ENCODE measurements around the gene TEKT5. TPM values are rescaled to one million over a fixed set of nuclear protein-coding genes. Genes with fewer than 3 reads are reported as not detected.

Gene TEKT5
- total and polyA plus RNA-seq, 9 of the 15 experiments (the other 6 are each of a cell fraction or from before 2014, with no cell fraction given), result 0.10 to 0.19 TPM; not detected in 7

DNA sequence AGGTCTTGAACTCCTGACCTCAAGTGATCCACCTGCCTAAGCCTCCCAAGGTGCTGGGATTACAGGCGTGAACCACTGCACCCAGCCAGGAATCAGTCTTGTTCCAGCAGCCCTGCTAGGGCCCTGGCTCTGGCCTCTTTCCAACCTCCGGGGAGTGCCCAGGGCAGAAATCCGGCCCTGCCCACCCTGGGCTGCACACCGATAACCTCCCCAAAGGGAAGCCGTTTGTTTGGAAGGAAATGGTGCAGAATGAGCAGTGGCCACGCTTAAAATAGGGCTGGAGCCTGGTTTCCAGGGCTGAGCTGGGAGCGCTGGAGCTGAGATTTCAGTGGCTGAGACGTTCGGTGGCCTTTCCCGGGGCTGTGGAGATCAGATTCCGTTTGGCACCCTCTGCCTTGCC is 96.6 kb downstream of the TEKT5 start:
- FAIRE-seq, result no peak
- intact Hi-C loops (cut with micrococcal nuclease), result no loop called here
- H3K4me3 ChIP-seq, result no peak overlapping the region

DNA sequence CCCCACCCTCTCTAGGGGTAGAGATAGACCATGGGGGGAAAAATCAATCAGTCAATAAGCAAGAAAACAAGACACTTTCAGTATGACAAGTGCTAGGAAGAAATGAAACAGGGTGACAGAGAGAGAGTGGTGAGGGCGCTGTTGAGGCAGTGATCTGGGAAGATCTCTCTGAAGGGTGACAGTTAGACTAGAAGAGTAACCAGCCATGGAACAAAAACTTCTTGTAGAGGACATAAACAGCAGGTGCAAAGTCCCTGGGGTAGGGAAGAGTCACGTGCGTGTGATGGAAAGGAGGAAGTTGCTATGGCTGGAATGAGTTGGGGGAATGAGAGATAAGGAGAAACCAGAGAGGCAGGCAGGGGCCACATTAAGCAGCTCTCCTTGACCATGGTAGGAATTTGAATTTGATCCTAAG is 97.5 kb downstream of the TEKT5 start:
- Histone ChIP-seq H3K79me2 (ENCODE audit: control insufficient read depth, insufficient read depth, low read length) (no peaks in the 10 kb centered on the region), H3K27ac (ENCODE audit: extremely low read depth, low read depth, low read length) (no peak overlapping the region), H3K9me1 (ENCODE audit: control insufficient read depth, insufficient read depth, low read length) (no peaks in the 10 kb centered on the region), H3K4me2 (ENCODE audit: insufficient read depth, low read length) (no peak overlapping the region), H4K20me1 (replicated peaks; ENCODE audit: control insufficient read depth, insufficient read depth, low read length) (0 out of 2 replicates have a peak, but pooled peaks cover 9% of the 10 kb centered on the region), H3K9me3 (replicated peaks; ENCODE audit: control insufficient read depth, insufficient read depth, low read depth, low read length) (no peaks in the 10 kb centered on the region), H2AFZ (ENCODE audit: low read depth, low read length) (no peak overlapping the region), H3K9ac (ENCODE audit: insufficient read depth in 1 of 2, low read depth in 2 of 2, low read length in 2 of 2) (no peak overlapping the region), H3K4me1 (replicated peaks in 1 of 2; ENCODE audit: control insufficient read depth in 2 of 2, insufficient read depth in 2 of 2, low read length in 2 of 2) (no peaks in the 10 kb centered on the region), H3K27me3 (ENCODE audit: control insufficient read depth in 2 of 2, insufficient read depth in 2 of 2, low read length in 2 of 2) (peaks cover 22 to 71% of the 10 kb centered on the region in 2 experiments), H3K4me3 (no peak overlapping the region), H3K36me3 (ENCODE audit: control insufficient read depth, insufficient read depth, low read length) (no peaks in the 10 kb centered on the region)
- WGBS (ENCODE audit: insufficient coverage, low coverage, missing lambda C conversion rate), result 3% methylated on average over 3 of the region's 3 CpGs
- CTCF ChIA-PET (ENCODE audit: low intra/inter-chr PET ratio), result no interaction called here
- intact Hi-C loops (cut with micrococcal nuclease), result no loop called here
- FAIRE-seq, result no peak
- ATAC-seq, result no peak
- DNase-seq (ENCODE audit: extremely low read depth in 1 of 4, low spot score in 3 of 4), result no peak
- in situ Hi-C loops (cut with MboI), result no loop called here
- POLR2A ChIA-PET, result no interaction called here
- BruUV-seq (replicated peaks), result no TSS peak
- TF ChIP-seq TAL1 (IDR thresholded peaks at IDR 0.05) (no peak), ZNF311 (CRISPR knock-in tag; IDR thresholded peaks at IDR 0.05) (no peak)
- TF ChIP-seq, protein P1, sequence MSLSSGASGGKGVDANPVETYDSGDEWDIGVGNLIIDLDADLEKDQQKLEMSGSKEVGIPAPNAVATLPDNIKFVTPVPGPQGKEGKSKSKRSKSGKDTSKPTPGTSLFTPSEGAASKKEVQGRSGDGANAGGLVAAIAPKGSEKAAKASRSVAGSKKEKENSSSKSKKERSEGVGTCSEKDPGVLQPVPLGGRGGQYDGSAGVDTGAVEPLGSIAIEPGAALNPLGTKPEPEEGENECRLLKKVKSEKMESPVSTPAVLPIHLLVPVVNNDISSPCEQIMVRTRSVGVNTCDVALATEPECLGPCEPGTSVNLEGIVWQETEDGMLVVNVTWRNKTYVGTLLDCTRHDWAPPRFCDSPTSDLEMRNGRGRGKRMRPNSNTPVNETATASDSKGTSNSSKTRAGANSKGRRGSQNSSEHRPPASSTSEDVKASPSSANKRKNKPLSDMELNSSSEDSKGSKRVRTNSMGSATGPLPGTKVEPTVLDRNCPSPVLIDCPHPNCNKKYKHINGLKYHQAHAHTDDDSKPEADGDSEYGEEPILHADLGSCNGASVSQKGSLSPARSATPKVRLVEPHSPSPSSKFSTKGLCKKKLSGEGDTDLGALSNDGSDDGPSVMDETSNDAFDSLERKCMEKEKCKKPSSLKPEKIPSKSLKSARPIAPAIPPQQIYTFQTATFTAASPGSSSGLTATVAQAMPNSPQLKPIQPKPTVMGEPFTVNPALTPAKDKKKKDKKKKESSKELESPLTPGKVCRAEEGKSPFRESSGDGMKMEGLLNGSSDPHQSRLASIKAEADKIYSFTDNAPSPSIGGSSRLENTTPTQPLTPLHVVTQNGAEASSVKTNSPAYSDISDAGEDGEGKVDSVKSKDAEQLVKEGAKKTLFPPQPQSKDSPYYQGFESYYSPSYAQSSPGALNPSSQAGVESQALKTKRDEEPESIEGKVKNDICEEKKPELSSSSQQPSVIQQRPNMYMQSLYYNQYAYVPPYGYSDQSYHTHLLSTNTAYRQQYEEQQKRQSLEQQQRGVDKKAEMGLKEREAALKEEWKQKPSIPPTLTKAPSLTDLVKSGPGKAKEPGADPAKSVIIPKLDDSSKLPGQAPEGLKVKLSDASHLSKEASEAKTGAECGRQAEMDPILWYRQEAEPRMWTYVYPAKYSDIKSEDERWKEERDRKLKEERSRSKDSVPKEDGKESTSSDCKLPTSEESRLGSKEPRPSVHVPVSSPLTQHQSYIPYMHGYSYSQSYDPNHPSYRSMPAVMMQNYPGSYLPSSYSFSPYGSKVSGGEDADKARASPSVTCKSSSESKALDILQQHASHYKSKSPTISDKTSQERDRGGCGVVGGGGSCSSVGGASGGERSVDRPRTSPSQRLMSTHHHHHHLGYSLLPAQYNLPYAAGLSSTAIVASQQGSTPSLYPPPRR (CRISPR knock-in tag; IDR thresholded peaks at IDR 0.05; ENCODE audit: borderline replicate concordance), result no peak

More for the DNA sequence above, 96.6 kb downstream of the TEKT5 start:
- Histone ChIP-seq H3K36me3 (ENCODE audit: control insufficient read depth, insufficient read depth, low read length) (no peaks in the 10 kb centered on the region), H4K20me1 (replicated peaks; ENCODE audit: control insufficient read depth, insufficient read depth, low read length) (0 out of 2 replicates have a peak, but pooled peaks cover 9% of the 10 kb centered on the region), H3K9me3 (replicated peaks; ENCODE audit: control insufficient read depth, insufficient read depth, low read depth, low read length) (no peaks in the 10 kb centered on the region), H3K9me1 (ENCODE audit: control insufficient read depth, insufficient read depth, low read length) (no peaks in the 10 kb centered on the region), H3K79me2 (ENCODE audit: control insufficient read depth, insufficient read depth, low read length) (no peaks in the 10 kb centered on the region), H2AFZ (ENCODE audit: low read depth, low read length) (no peak overlapping the region), H3K9ac (ENCODE audit: insufficient read depth in 1 of 2, low read depth in 2 of 2, low read length in 2 of 2) (no peak overlapping the region), H3K4me2 (ENCODE audit: insufficient read depth, low read length) (no peak overlapping the region), H3K27me3 (ENCODE audit: control insufficient read depth in 2 of 2, insufficient read depth in 2 of 2, low read length in 2 of 2) (peaks cover 17 to 77% of the 10 kb centered on the region in 2 experiments), H3K27ac (ENCODE audit: extremely low read depth, low read depth, low read length) (no peak overlapping the region), H3K4me1 (replicated peaks in 1 of 2; ENCODE audit: control insufficient read depth in 2 of 2, insufficient read depth in 2 of 2, low read length in 2 of 2) (no peaks in the 10 kb centered on the region)
- no TSS peak for BruUV-seq (replicated peaks)
- DNase-seq (ENCODE audit: extremely low read depth in 1 of 4, low spot score in 3 of 4) (no peak), ATAC-seq (no peak)
- in situ Hi-C loops (cut with MboI), result no loop called here
- TF ChIP-seq CEBPB (tag; IDR thresholded peaks at IDR 0.05) (no peak), WHSC1 (IDR thresholded peaks at IDR 0.05; ENCODE audit: low read length) (no peak), GTF2F1 (IDR thresholded peaks at IDR 0.05; ENCODE audit: low read depth, low read length) (no peak), CCAR2 (IDR thresholded peaks at IDR 0.05; ENCODE audit: low read depth, low read length) (no peak), MECOM (CRISPR knock-in tag; IDR thresholded peaks at IDR 0.05) (no peak)
- WGBS (ENCODE audit: insufficient coverage, low coverage, missing lambda C conversion rate), result 3% methylated on average over 11 of the region's 11 CpGs
- ChIA-PET POLR2A (interaction anchor here (0.6 kb wide), 1 partner anchor 34 kb away, joined by 4 read pairs; no protein-coding TSS in a partner anchor), CTCF (ENCODE audit: low intra/inter-chr PET ratio) (no interaction called here)
